Keratinocyte (primary cell): ENCODE data around the gene HPCAL1. TPM values are rescaled to one million over a fixed set of nuclear protein-coding genes. Genes with fewer than 3 reads are reported as not detected.
"Not testable (repeated sequence)": the region's sequence is repeated elsewhere in the genome, so short reads cannot be mapped to it uniquely, and the experiment has no call there.

Experiments
- DNase-seq: peaks from one replicate; pipeline ENCODE4 v3.0.0-alpha.2; 2011; ENCODE audit warnings: low read depth, missing footprints, low spot score
- FAIRE-seq: peaks from 2 replicates; lab custom pipeline; 2011; peaks lifted over from hg19 to GRCh38; lab: Jason Lieb, UNC
- H2AFZ ChIP-seq: 2 replicates; pipeline ENCODE4 v1.6.0; 2012; ENCODE audit warnings: low read length, control low read depth, inconsistent platforms; ENCODE audit not compliant: control insufficient read depth
- H3K27ac ChIP-seq: 2 replicates; pipeline ENCODE4 v1.5.1; 2011; ENCODE audit warnings: low read length; ENCODE audit not compliant: control insufficient read depth, insufficient read depth
- H3K27me3 ChIP-seq: 3 replicates; pipeline ENCODE4 v1.6.0; 2011; ENCODE audit warnings: low read length; ENCODE audit not compliant: control insufficient read depth, insufficient read depth; ENCODE audit errors: extremely low read depth
- H3K36me3 ChIP-seq, 2 experiments: 2 replicates in 1 of 2; 3 replicates in 1 of 2; pipeline ENCODE4 v1.5.1; 2011; ENCODE audit warnings: low read length in 2 of 2, mild to moderate bottlenecking in 1 of 2; ENCODE audit not compliant: control insufficient read depth in 2 of 2, insufficient read depth in 2 of 2; ENCODE audit errors: extremely low read depth in 1 of 2
- H3K4me1 ChIP-seq: 3 replicates; pipeline ENCODE4 v1.5.1; 2011; ENCODE audit warnings: low read length; ENCODE audit not compliant: control insufficient read depth, insufficient read depth; ENCODE audit errors: extremely low read depth
- H3K4me2 ChIP-seq: 3 replicates; pipeline ENCODE4 v1.6.0; 2011; ENCODE audit warnings: low read depth, low read length; ENCODE audit not compliant: control insufficient read depth, insufficient read depth; ENCODE audit errors: extremely low read depth
- H3K4me3 ChIP-seq, 3 experiments: fragments of 200-600 bp in 1 of 3; sonication (generic) in 1 of 3; 2 replicates in 2 of 3; 3 replicates in 1 of 3; pipeline ENCODE4 v1.5.1; 2011 to 2016; ENCODE audit warnings: low read length in 3 of 3, mild to moderate bottlenecking in 3 of 3, control low read depth in 2 of 3, inconsistent platforms in 1 of 3, low read depth in 1 of 3, mixed read lengths in 1 of 3, mixed run types in 1 of 3, moderate library complexity in 1 of 3; ENCODE audit not compliant: control insufficient read depth in 2 of 3, insufficient read depth in 2 of 3; ENCODE audit errors: extremely low read depth in 1 of 3
- H3K79me2 ChIP-seq: 2 replicates; pipeline ENCODE4 v1.6.0; 2012; ENCODE audit warnings: low read length; ENCODE audit not compliant: control insufficient read depth, insufficient read depth
- H3K9ac ChIP-seq: 3 replicates; pipeline ENCODE4 v1.6.0; 2011; ENCODE audit warnings: low read length; ENCODE audit not compliant: control insufficient read depth, insufficient read depth; ENCODE audit errors: extremely low read depth
- H3K9me1 ChIP-seq: 3 replicates; pipeline ENCODE4 v1.6.0; 2011; ENCODE audit warnings: low read length; ENCODE audit not compliant: control insufficient read depth, insufficient read depth; ENCODE audit errors: extremely low read depth
- H3K9me3 ChIP-seq: 2 replicates; pipeline ENCODE4 v1.5.1; 2012; ENCODE audit warnings: low read depth, low read length; ENCODE audit not compliant: control insufficient read depth
- H4K20me1 ChIP-seq: 3 replicates; pipeline ENCODE4 v1.6.0; 2011; ENCODE audit warnings: low read length; ENCODE audit not compliant: control insufficient read depth, insufficient read depth; ENCODE audit errors: extremely low read depth
- CTCF ChIP-seq, 3 experiments: IDR thresholded peaks in 1 of 3; conservative IDR thresholded peaks in 1 of 3; optimal IDR thresholded peaks in 1 of 3; 2 replicates in 2 of 3; 3 replicates in 1 of 3; pipeline versions ENCODE3 to v1.5.1; 2011; ENCODE audit warnings: low read length in 3 of 3, mild to moderate bottlenecking in 3 of 3, moderate library complexity in 2 of 3, control low read depth in 1 of 3, inconsistent platforms in 1 of 3; ENCODE audit not compliant: insufficient read depth in 2 of 3; ENCODE audit errors: extremely low read depth in 1 of 3
- EZH2 ChIP-seq: IDR thresholded peaks from one replicate; pipeline ENCODE4 v1.6.1; 2012; ENCODE audit warnings: inconsistent platforms, mild to moderate bottlenecking, low read length, moderate library complexity
- dilution Hi-C: fragments of 300-500 bp; cut with MboI; formaldehyde crosslinking; loops from one replicate; pipeline ENCODE4 v1.7.0; 2020; ENCODE audit warnings: low sequenced_read_pairs; ENCODE audit not compliant: extremely low pct_ligation_motif_present
- polyA plus RNA-seq, 5 experiments: library from polyadenylated mRNA; depleted of rRNA in 3 of 5; stranded (reverse) in 3 of 5; stranded (forward) in 1 of 5; unstranded in 1 of 5; fragments of >200 nt; gene quantifications; 1 replicate in 1 of 5; 2 replicates in 3 of 5; 3 replicates in 1 of 5; pipeline versions ENCODE4 v1.2.1 to v1.2.3, GENCODE V29; 2011 to 2012; ENCODE audit warnings: missing spikeins in 2 of 5, low read depth in 1 of 5, low replicate concordance in 1 of 5

Gene HPCAL1
- polyA plus RNA-seq, 1 donor (not counting 4 experiments of a cell fraction or from before 2014, with no cell fraction given), result 18.0 TPM

DNA sequence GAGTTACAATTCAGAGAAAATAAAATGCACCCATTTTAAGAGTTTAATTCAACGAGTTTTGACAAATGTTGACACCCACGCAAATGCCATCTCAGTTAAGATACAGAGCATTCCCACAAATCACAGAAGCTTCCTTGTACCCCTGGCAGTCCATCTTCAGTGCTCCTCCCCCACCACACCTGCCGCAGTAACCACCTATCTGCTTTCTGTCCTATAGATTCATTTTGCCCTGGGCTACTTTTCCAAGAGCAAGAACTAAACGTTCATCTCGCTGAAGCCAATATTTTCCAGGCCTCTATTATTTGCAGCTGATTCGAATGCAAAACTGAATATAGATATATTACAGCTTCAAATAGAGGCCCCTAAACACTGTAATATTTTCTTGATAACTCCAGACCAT lies 13.4 kb upstream of the HPCAL1 start:
- peaks cover 34% of the 10 kb centered on the region for H3K4me1 ChIP-seq
- H3K27ac ChIP-seq, result peak overlapping the region; percentile 53
- FAIRE-seq (peak; percentile 41), DNase-seq (no peak)
- no peaks in the 10 kb centered on the region for H4K20me1 ChIP-seq
- H3K79me2 ChIP-seq, result no peaks in the 10 kb centered on the region
- no peaks in the 10 kb centered on the region for H3K27me3 ChIP-seq
- H3K9me3 ChIP-seq, result no peaks in the 10 kb centered on the region
- peak overlapping the region in 2 of 3 experiments; percentile 36 to 38 for H3K4me3 ChIP-seq
- peak overlapping the region; percentile 70 for H3K4me2 ChIP-seq
- H3K9me1 ChIP-seq, result no peaks in the 10 kb centered on the region
- H3K36me3 ChIP-seq, result no peaks in the 10 kb centered on the region
- H2AFZ ChIP-seq, result no peak overlapping the region
- H3K9ac ChIP-seq, result peak overlapping the region; percentile 13
- dilution Hi-C loops, result no loop called here
- no peak for TF ChIP-seq CTCF (optimal IDR thresholded peaks at IDR 0.05 in 1 of 3, IDR thresholded peaks at IDR 0.05 in 1 of 3, conservative IDR thresholded peaks at IDR 0.05 in 1 of 3; ENCODE audit: extremely low read depth in 1 of 3, insufficient read depth in 2 of 3, low read length in 3 of 3)
- no peak for TF ChIP-seq EZH2

DNA sequence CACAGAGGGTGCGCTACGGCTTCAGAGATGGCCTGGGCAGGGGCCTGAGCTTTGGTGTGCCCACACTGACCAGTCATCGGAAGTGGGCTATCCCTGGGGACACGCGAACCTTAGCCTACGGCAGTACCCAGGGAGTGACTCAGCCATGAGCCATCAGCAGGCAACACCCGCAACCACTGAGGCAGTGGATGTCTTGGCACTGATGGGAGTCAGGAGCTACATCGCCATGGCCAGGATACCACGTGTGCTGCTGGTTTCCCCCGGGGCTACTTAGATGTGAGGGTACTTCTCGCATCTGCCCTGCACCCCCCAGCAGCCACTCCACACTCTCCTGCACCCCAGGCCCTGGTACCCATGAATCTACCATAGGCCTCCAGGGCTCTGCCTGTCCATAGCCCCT lies 12.8 kb upstream of the HPCAL1 start:
- peak; percentile 92 for FAIRE-seq

DNA sequence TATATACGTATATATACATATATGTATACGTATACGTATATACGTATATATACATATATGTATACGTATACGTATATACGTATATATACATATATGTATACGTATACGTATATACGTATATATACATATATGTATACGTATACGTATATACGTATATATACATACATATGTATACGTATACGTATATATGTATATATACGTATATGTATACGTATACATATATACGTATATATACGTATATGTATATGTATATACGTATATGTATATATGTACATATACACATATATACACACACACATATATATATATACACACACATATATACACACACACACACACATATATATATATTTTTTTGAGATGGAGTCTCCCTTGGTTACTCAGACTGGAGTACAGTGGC lies 11.3 kb upstream of the HPCAL1 start:
- H3K4me2 ChIP-seq, H3K27ac ChIP-seq, H3K36me3 ChIP-seq, DNase-seq, H3K79me2 ChIP-seq, H4K20me1 ChIP-seq, H3K4me3 ChIP-seq, dilution Hi-C loops, H3K9me1 ChIP-seq, H3K9ac ChIP-seq, H3K27me3 ChIP-seq, H3K9me3 ChIP-seq, H2AFZ ChIP-seq, FAIRE-seq: not testable (repeated sequence)
- peaks cover 26% of the 10 kb centered on the region for H3K4me1 ChIP-seq

More for the DNA sequence above, 12.8 kb upstream of the HPCAL1 start:
- peak overlapping the region; percentile 53 for H3K27ac ChIP-seq
- H3K79me2 ChIP-seq, result no peaks in the 10 kb centered on the region
- no peaks in the 10 kb centered on the region for H4K20me1 ChIP-seq
- dilution Hi-C loops, result no loop called here
- H3K9me1 ChIP-seq, result no peaks in the 10 kb centered on the region
- H3K36me3 ChIP-seq, result no peaks in the 10 kb centered on the region
- no peaks in the 10 kb centered on the region for H3K27me3 ChIP-seq
- peak; percentile 70 for DNase-seq
- no peak overlapping the region for H2AFZ ChIP-seq
- H3K4me2 ChIP-seq, result peak overlapping the region; percentile 70
- H3K9ac ChIP-seq, result peak overlapping the region; percentile 13
- TF ChIP-seq EZH2 (no peak), CTCF (optimal IDR thresholded peaks at IDR 0.05 in 1 of 3, IDR thresholded peaks at IDR 0.05 in 1 of 3, conservative IDR thresholded peaks at IDR 0.05 in 1 of 3; ENCODE audit: extremely low read depth in 1 of 3, insufficient read depth in 2 of 3, low read length in 3 of 3) (no peak)
- peaks cover 34% of the 10 kb centered on the region for H3K4me1 ChIP-seq
- no peaks in the 10 kb centered on the region for H3K9me3 ChIP-seq
- peak overlapping the region in 2 of 3 experiments; percentile 36 to 38 for H3K4me3 ChIP-seq
